GM19239 (cell line): ENCODE data around the gene S100A11.

Source experiments
- DNase-seq: peaks from one replicate; pipeline ENCODE4 v3.0.0; 2011; ENCODE audit warnings: low spot score; ENCODE audit not compliant: insufficient read length
- FAIRE-seq: peaks from 2 replicates; lab custom pipeline; 2011; peaks lifted over from hg19 to GRCh38; lab: Jason Lieb, UNC

Gene S100A11

DNA sequence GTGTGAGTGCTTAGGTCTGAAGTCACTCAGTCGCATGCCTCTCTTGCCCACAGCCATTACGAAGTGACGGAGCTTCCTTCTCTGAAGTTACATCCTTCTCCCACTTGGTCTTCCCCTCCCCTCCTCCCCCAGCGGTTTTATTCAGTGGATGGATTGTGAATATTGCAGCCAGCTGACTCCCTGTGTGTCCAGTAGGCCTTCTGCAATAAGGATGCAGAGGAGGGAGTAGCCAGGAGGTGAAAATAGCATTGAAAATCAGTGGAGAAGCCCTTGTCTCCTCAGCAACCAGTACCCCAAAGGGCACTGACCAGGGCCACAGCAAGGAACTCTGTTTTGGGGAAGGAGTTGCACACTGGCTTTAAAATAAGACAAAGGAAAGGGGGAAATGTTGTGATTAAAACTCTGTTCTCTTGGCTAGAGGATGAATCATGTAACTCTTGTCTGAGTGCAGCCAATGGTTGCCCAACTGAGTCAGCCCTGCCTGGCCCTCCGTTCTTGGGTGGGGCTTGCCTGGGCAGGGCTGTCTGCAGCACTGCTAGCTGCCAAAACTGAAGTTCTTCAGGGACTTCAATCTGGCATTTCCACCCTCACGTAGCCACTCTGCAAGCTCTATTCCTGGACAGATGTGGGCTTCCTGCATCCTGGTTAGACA, 47.5 kb downstream of the S100A11 start:
- FAIRE-seq (no peak), DNase-seq (no peak)

- FAIRE-seq (no peak), DNase-seq (no peak)
Observed at GRCh38 chr1:151988405-151988923, 48.3 kb downstream of the S100A11 start.

DNA sequence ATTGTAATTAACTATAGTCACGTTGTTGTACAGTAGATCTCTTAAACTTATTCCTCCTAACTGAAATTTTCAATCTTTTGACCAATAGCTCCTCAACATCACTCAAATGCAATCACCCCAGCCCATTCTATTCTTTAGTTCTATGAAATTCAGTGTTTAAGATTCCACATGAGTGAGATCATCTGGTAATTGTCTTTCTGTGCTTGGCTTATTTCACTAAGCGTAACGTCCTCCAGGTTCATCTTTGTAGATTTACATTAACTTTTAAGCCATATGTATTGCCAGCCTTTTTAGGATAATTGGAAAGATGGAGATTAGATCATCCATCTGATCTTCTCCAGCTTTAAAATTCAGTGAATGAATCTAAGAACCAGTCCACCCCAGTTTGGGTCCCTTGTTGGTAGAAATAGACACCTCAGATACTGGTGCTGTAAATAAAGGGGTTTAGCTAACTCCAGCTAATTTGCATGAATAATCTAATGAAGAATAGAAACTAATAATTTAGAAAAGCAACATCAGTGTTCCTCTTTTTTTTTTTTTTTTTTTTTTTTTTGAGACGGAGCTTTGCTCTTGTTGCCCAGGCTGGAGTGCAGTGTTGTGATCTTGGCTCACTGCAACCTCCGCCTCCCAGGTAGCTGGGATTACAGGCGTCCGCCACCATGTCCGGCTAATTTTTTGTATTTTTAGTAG, 50.2 kb downstream of the S100A11 start:
- no peak for DNase-seq
- no peak for FAIRE-seq

DNA sequence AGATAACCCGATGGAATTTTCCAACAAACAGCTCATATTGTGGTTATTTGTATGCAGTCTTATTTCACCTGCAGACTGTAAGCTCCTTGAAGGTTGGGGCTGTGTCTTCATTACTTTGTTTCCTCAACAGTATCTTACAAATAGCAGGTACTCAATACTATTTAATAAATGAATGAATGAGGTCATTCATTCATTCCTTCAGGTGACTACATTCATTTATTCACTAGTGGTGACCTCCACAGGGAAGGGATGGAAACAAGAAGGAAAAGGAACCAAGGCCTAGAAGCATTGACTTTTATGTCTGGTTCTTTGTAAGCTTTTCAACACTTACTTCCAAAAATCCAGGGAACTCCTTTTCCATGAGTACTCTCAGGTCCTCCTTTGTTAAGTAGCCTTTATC, 51.0 kb downstream of the S100A11 start:
- no peak for FAIRE-seq

DNA sequence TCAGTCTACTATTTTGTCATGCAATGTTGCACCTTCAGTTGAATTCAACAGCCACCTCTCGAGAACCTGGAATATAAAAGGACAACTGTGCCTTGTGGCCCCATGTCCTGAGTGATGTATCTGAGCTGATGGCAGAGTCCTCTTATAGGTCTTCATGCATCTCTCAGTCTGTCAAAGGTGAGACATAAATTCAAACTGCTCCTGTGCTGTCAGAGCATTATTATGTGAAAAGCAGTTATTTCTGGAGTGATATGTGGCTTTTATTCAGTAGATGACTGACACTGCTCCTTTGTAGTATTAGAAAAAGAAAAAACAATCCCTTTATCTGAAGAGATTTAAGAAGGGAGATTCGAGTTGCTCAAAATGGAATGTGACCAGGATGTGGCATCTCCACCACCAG, 51.5 kb downstream of the S100A11 start:
- no peak for DNase-seq
- FAIRE-seq: no peak

More for the DNA sequence above, 51.0 kb downstream of the S100A11 start:
- DNase-seq: no peak

- FAIRE-seq (peak; percentile 23), DNase-seq (no peak)
Observed at GRCh38 chr1:151984313-151984956, 52.4 kb downstream of the S100A11 start.
